ENCODE data around the gene GALC.

The GALC gene

DNA sequence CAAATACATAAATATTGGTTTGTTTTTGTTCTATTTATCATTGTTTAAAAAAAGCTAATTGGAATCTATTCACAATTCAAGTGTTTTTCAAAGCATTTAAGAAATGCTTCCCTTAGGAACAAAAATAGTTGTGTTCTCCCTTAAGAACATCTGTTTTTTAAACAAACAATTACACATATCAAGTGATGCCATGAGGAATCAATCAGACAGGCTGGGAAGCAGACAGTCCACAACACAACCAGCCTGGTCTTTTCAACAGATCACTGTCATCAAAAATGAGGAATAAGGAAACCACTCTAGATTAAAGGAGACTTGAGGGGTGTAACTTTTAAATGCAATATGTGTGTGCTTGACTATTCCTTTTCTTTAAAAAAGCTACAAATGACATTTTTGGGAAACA, 25.5 kb downstream of the GALC start:
- no peak for DNase-seq (ENCODE audit: low read depth)

DNA sequence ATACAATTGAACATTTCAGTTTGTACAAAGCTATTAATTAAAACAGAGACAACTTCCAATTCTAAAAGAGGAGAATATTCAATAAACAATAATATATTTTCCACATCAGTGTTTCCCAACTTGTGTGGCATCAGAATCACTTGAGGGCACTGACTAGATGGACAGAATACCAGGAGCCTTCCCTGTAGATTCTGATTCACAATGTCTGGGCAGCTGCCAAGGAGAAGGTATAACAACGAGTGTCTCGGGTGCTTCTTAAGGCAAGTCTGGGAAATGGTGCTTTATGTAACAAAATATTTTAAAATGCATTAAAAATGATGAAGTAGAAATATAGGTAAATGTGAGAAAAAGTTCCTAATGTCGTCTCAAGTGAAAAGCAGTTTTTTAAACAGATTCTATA, 26.2 kb downstream of the GALC start:
- DNase-seq (ENCODE audit: low read depth) = no peak
- TF ChIP-seq, protein P1, sequence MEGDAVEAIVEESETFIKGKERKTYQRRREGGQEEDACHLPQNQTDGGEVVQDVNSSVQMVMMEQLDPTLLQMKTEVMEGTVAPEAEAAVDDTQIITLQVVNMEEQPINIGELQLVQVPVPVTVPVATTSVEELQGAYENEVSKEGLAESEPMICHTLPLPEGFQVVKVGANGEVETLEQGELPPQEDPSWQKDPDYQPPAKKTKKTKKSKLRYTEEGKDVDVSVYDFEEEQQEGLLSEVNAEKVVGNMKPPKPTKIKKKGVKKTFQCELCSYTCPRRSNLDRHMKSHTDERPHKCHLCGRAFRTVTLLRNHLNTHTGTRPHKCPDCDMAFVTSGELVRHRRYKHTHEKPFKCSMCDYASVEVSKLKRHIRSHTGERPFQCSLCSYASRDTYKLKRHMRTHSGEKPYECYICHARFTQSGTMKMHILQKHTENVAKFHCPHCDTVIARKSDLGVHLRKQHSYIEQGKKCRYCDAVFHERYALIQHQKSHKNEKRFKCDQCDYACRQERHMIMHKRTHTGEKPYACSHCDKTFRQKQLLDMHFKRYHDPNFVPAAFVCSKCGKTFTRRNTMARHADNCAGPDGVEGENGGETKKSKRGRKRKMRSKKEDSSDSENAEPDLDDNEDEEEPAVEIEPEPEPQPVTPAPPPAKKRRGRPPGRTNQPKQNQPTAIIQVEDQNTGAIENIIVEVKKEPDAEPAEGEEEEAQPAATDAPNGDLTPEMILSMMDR (IDR thresholded peaks at IDR 0.05; ENCODE audit: insufficient read depth, low read depth, low read length, missing control alignments) = no peak
- H3K4me3 ChIP-seq (ENCODE audit: low read depth, low read length) = no peak overlapping the region

More for the DNA sequence above, 25.5 kb downstream of the GALC start:
- TF ChIP-seq, protein P1 (IDR thresholded peaks at IDR 0.05; ENCODE audit: insufficient read depth, low read depth, low read length, missing control alignments) = no peak
- no peak overlapping the region for H3K4me3 ChIP-seq (ENCODE audit: low read depth, low read length)

DNA sequence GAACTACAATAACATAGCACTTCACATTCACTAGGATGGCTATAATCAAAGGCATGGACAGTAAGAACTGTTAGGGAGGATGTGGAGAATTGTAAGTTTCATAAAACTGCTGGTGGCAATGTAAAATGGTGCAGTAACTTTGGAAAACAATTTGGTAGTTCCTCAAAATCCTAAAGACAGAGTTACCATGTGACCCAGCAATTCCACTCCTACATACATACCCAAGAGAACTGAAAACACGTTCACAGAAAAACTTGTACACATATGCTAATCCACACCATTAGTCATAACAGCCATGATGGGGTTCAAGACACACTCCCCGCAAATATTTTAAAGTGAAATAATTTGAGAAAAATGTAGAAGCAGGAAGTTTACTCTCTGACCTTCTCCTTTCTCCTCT, 31.7 kb downstream of the GALC start:
- TF ChIP-seq, protein P1 (IDR thresholded peaks at IDR 0.05; ENCODE audit: insufficient read depth, low read depth, low read length, missing control alignments) = no peak
- DNase-seq (ENCODE audit: low read depth) = no peak
- H3K4me3 ChIP-seq (ENCODE audit: low read depth, low read length) = no peak overlapping the region

DNA sequence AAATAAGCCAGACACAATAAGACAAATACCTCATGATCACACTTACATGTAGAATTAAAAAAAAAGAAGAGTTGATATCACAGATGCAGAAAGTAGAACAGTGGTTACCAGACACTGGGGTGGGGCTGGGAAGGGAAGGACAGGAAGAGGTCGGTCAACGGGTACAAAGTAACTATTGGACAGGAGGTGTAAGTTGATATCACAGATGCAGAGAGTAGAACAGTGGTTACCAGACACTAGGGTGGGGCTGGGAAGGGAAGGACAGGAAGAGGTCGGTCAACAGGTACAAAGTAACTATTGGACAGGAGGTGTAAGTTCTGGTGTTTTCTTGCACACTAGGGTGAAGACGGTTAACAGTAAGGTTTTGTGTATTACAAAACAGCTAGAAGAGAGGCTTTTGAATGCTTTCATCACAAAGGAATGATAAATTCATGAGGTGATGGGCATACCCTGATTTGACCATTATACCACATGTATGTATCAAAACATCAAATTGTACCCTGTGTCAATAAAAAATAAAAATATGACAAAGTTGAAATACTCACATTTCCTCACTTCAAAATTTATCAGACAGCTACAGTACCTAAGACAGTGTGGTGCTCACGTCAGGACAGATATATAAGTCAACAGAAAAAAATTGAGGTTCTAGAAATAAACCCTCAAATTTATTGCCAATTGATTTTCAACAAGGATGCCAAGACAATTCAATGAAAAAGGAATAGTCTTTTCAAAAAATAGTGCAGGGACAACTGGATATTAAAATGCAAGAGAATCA, 32.8 kb downstream of the GALC start:
- TF ChIP-seq, protein P1 (IDR thresholded peaks at IDR 0.05; ENCODE audit: insufficient read depth, low read depth, low read length, missing control alignments) = no peak

DNA sequence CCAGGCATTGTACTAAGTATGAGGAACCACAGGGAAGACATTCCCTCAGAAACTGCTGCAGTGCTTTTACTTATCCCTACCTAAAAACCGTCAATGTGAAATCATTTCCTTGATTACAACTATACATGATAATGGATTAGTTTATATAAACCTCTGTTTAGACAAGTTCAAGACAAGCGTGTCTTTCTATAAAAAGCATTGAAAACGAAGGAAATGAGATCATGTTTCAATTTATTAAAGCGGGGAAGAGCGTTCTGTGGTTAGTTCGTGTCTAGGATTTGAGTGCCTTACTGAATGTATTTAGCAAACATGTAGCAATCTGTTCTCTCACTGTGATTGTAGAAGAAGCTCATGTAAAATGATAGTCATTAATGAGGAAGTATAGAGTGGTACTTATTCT, 37.5 kb downstream of the GALC start:
- H3K4me3 ChIP-seq (ENCODE audit: low read depth, low read length) = no peak overlapping the region
- DNase-seq (ENCODE audit: low read depth) = no peak
- TF ChIP-seq, protein P1 (IDR thresholded peaks at IDR 0.05; ENCODE audit: insufficient read depth, low read depth, low read length, missing control alignments) = no peak

More for the DNA sequence above, 32.8 kb downstream of the GALC start:
- H3K4me3 ChIP-seq (ENCODE audit: low read depth, low read length) = no peak overlapping the region
- DNase-seq (ENCODE audit: low read depth) = no peak

DNA sequence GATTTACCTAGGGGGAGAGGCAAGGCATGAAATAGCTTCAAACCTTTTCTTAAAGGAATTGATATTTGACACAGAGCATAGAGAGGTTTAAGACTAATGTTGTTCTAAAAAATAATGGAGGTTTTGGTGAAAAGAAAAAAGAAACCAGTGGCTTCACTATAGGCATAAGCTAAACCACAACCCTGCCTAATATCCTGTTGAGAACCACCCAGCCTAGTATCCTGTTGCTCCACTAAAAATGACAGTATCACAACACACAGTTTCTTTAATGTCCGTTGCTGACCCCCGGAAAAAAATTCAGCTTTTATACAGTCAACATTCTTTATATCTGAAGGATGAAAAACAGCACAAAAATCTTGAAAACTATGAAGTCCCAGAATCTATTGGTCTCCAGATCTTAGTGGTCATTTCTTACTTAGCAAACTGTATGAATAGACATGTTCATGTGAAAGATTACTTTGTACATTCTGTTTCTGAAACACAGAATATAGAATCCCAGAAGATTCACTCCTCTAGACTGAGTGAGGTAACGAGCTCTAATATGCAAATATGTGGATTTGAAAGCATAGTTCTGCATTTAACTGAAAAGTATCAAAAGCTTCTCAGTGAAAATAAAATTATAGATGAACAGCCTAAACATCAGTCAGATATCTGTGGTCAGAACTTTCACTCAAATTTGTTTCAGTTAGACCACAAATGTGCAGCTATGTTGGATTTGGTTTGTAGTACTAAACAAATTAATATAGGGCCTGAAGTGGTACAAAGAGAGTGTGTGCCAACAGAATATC, 40.5 kb downstream of the GALC start:
- H3K4me3 ChIP-seq (ENCODE audit: low read depth, low read length) = no peak overlapping the region
- peak; percentile 60 for DNase-seq (ENCODE audit: low read depth)
- TF ChIP-seq, protein P1 (IDR thresholded peaks at IDR 0.05; ENCODE audit: insufficient read depth, low read depth, low read length, missing control alignments) = no peak

Measured in GM12865 (cell line).